ENCODE results near the gene IGSF8. TPM values are rescaled to one million over a fixed set of nuclear protein-coding genes. Genes with fewer than 3 reads are reported as not detected.

IGSF8 gene
- total RNA-seq, 1 donor from 2014 or later = 28.4 TPM

DNA sequence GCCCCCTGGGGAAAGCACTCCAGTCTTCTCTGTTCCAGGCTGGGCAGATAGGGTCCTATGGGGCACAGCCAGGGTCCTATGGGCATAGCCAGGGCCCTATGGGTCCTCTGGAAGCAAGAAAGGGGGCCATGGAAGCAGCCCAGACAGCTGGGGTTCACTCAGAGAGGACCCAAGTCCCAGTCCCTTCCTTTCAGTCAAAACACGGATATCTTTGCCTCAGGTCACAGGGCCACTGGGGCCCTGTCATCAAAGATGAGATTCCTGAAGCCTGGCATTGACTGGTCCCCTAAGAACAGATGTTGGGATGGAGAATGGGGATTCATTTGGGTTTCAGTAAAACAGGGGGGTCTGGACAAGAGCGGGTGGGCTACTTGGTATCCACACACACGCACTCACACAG, 8.5 kb downstream of the IGSF8 start:
- H3K4me3 Mint-ChIP-seq = no peak overlapping the region
- no peak overlapping the region for H3K27ac Mint-ChIP-seq (ENCODE audit: unreplicated experiment)

DNA sequence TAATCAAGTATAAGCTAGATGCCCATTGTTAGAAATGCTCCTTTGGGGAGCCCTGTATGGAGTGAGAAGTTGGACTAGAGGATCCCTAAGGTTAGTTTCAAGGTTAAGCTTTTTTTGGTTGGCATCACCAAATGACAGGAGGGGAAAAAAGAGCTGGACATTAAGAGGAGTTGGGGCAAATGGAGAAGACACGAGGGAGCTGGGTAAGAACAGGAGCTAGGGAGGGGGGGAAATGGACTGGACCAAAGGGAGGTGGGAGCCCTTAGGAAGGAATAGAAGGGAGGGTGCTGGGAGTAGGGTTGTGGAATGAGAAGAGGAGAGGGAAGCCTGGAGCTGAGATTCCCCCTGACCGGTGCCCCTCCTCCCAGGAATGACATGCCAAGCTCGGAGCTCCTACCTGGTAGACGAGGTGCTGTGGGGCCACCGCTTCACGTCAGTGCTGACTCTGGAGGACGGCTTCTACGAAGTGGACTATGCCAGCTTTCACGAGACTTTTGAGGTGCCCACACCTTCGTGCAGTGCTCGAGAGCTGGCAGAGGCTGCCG, 11.2 kb downstream of the IGSF8 start:
- no peak overlapping the region for H3K4me3 Mint-ChIP-seq
- DNase-seq (ENCODE audit: low read depth, low spot score) = no peak
- peaks cover 44% of the 10 kb centered on the region for H3K27me3 Mint-ChIP-seq (ENCODE audit: low read depth)
- H3K36me3 Mint-ChIP-seq (ENCODE audit: low read depth) = peaks cover 7% of the 10 kb centered on the region
- H3K27ac Mint-ChIP-seq (ENCODE audit: unreplicated experiment) = no peak overlapping the region
- peaks cover 19% of the 10 kb centered on the region for H3K4me1 Mint-ChIP-seq
- H3K9me3 Mint-ChIP-seq = no peaks in the 10 kb centered on the region
- TF ChIP-seq, protein P1, sequence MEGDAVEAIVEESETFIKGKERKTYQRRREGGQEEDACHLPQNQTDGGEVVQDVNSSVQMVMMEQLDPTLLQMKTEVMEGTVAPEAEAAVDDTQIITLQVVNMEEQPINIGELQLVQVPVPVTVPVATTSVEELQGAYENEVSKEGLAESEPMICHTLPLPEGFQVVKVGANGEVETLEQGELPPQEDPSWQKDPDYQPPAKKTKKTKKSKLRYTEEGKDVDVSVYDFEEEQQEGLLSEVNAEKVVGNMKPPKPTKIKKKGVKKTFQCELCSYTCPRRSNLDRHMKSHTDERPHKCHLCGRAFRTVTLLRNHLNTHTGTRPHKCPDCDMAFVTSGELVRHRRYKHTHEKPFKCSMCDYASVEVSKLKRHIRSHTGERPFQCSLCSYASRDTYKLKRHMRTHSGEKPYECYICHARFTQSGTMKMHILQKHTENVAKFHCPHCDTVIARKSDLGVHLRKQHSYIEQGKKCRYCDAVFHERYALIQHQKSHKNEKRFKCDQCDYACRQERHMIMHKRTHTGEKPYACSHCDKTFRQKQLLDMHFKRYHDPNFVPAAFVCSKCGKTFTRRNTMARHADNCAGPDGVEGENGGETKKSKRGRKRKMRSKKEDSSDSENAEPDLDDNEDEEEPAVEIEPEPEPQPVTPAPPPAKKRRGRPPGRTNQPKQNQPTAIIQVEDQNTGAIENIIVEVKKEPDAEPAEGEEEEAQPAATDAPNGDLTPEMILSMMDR (conservative IDR thresholded peaks at IDR 0.05) = no peak

More for the DNA sequence above, 8.5 kb downstream of the IGSF8 start:
- TF ChIP-seq, protein P1 (conservative IDR thresholded peaks at IDR 0.05) = no peak
- H3K4me1 Mint-ChIP-seq = peaks cover 21% of the 10 kb centered on the region
- H3K36me3 Mint-ChIP-seq (ENCODE audit: low read depth) = peaks cover 4% of the 10 kb centered on the region
- DNase-seq (ENCODE audit: low read depth, low spot score) = no peak
- no peaks in the 10 kb centered on the region for H3K9me3 Mint-ChIP-seq
- peaks cover 19% of the 10 kb centered on the region for H3K27me3 Mint-ChIP-seq (ENCODE audit: low read depth)

GRCh38 chr1:160086456-160086892, 11.9 kb downstream of the IGSF8 start:
- H3K27me3 Mint-ChIP-seq (ENCODE audit: low read depth) = peaks cover 51% of the 10 kb centered on the region
- no peaks in the 10 kb centered on the region for H3K9me3 Mint-ChIP-seq
- H3K4me1 Mint-ChIP-seq = peaks cover 19% of the 10 kb centered on the region
- no peak overlapping the region for H3K27ac Mint-ChIP-seq (ENCODE audit: unreplicated experiment)
- no peak overlapping the region for H3K4me3 Mint-ChIP-seq
- TF ChIP-seq, protein P1 (conservative IDR thresholded peaks at IDR 0.05) = no peak
- peaks cover 7% of the 10 kb centered on the region for H3K36me3 Mint-ChIP-seq (ENCODE audit: low read depth)
- no peak for DNase-seq (ENCODE audit: low read depth, low spot score)

GRCh38 chr1:160085686-160086455, 12.5 kb downstream of the IGSF8 start:
- DNase-seq (ENCODE audit: low read depth, low spot score) = peak; percentile 84
- TF ChIP-seq, protein P1 (conservative IDR thresholded peaks at IDR 0.05) = peak; percentile 92
- Mint-ChIP-seq H3K4me3 (peak overlapping the region; percentile 72), H3K4me1 (peaks cover 23% of the 10 kb centered on the region), H3K27ac (ENCODE audit: unreplicated experiment) (no peak overlapping the region), H3K27me3 (ENCODE audit: low read depth) (peaks cover 57% of the 10 kb centered on the region), H3K36me3 (ENCODE audit: low read depth) (peaks cover 7% of the 10 kb centered on the region), H3K9me3 (no peaks in the 10 kb centered on the region)

- H3K4me1 Mint-ChIP-seq = peaks cover 19% of the 10 kb centered on the region
- no peak for DNase-seq (ENCODE audit: low read depth, low spot score)
- no peak overlapping the region for H3K27ac Mint-ChIP-seq (ENCODE audit: unreplicated experiment)
- peaks cover 67% of the 10 kb centered on the region for H3K27me3 Mint-ChIP-seq (ENCODE audit: low read depth)
- TF ChIP-seq, protein P1 (conservative IDR thresholded peaks at IDR 0.05) = no peak
- peaks cover 7% of the 10 kb centered on the region for H3K36me3 Mint-ChIP-seq (ENCODE audit: low read depth)
- H3K4me3 Mint-ChIP-seq = no peak overlapping the region
- no peaks in the 10 kb centered on the region for H3K9me3 Mint-ChIP-seq
Observed at GRCh38 chr1:160084771-160085321, 13.6 kb downstream of the IGSF8 start.
